ENCODE measurements around the gene OTUD7B. TPM values are rescaled to one million over a fixed set of nuclear protein-coding genes. Genes with fewer than 3 reads are reported as not detected.

OTUD7B gene
- total RNA-seq, 1 donor from 2014 or later: 15.7 TPM

GRCh38 chr1:149916193-149916897 lies 94.2 kb downstream of the OTUD7B start:
- H3K9me3 ChIP-seq (ENCODE audit: control insufficient read depth in 3 of 3, low read length in 3 of 3): no peaks in the 10 kb centered on the region
- no peaks in the 10 kb centered on the region for H3K36me3 ChIP-seq (ENCODE audit: control insufficient read depth in 3 of 3, insufficient read depth in 3 of 3, low read length in 3 of 3)
- H3K27me3 ChIP-seq (ENCODE audit: control insufficient read depth in 3 of 3, insufficient read depth in 3 of 3, low read length in 3 of 3): peaks cover 5 to 16% (median 11%) of the 10 kb centered on the region in 3 donors
- H3K27ac ChIP-seq (ENCODE audit: low read depth, low read length): no peak overlapping the region
- H3K4me1 ChIP-seq (ENCODE audit: control insufficient read depth in 3 of 3, insufficient read depth in 3 of 3, low read length in 3 of 3): no peaks in the 10 kb centered on the region
- H3K4me3 ChIP-seq (ENCODE audit: low read length in 3 of 3): no peak overlapping the region
- H3K9ac ChIP-seq (ENCODE audit: low read depth in 1 of 3, low read length in 3 of 3): no peak overlapping the region

GRCh38 chr1:149915429-149916192 lies 94.9 kb downstream of the OTUD7B start:
- Histone ChIP-seq H3K9ac (ENCODE audit: low read depth in 1 of 3, low read length in 3 of 3) (no peak overlapping the region), H3K9me3 (ENCODE audit: control insufficient read depth in 3 of 3, low read length in 3 of 3) (no peaks in the 10 kb centered on the region), H3K36me3 (ENCODE audit: control insufficient read depth in 3 of 3, insufficient read depth in 3 of 3, low read length in 3 of 3) (no peaks in the 10 kb centered on the region), H3K27ac (ENCODE audit: low read depth, low read length) (no peak overlapping the region), H3K4me1 (ENCODE audit: control insufficient read depth in 3 of 3, insufficient read depth in 3 of 3, low read length in 3 of 3) (no peaks in the 10 kb centered on the region), H3K4me3 (ENCODE audit: low read length in 3 of 3) (no peak overlapping the region), H3K27me3 (ENCODE audit: control insufficient read depth in 3 of 3, insufficient read depth in 3 of 3, low read length in 3 of 3) (peaks cover 5 to 16% (median 11%) of the 10 kb centered on the region in 3 donors)

- Histone ChIP-seq H3K4me1 (ENCODE audit: control insufficient read depth in 3 of 3, insufficient read depth in 3 of 3, low read length in 3 of 3) (no peaks in the 10 kb centered on the region), H3K4me3 (ENCODE audit: low read length in 3 of 3) (no peak overlapping the region), H3K9me3 (ENCODE audit: control insufficient read depth in 3 of 3, low read length in 3 of 3) (no peaks in the 10 kb centered on the region), H3K9ac (ENCODE audit: low read depth in 1 of 3, low read length in 3 of 3) (no peak overlapping the region), H3K27ac (ENCODE audit: low read depth, low read length) (no peak overlapping the region), H3K36me3 (ENCODE audit: control insufficient read depth in 3 of 3, insufficient read depth in 3 of 3, low read length in 3 of 3) (no peaks in the 10 kb centered on the region), H3K27me3 (ENCODE audit: control insufficient read depth in 3 of 3, insufficient read depth in 3 of 3, low read length in 3 of 3) (peaks cover 5 to 19% (median 11%) of the 10 kb centered on the region in 3 donors)
Observed at GRCh38 chr1:149914545-149914944, 96.0 kb downstream of the OTUD7B start.

GRCh38 chr1:149906570-149907075 lies 103.9 kb downstream of the OTUD7B start:
- peaks cover 0 to 2% (median 0%) of the 10 kb centered on the region in 3 donors for H3K36me3 ChIP-seq (ENCODE audit: control insufficient read depth in 3 of 3, insufficient read depth in 3 of 3, low read length in 3 of 3)

GRCh38 chr1:149903836-149904491 lies 106.6 kb downstream of the OTUD7B start:
- H3K27me3 ChIP-seq (ENCODE audit: control insufficient read depth in 3 of 3, insufficient read depth in 3 of 3, low read length in 3 of 3): no peaks in the 10 kb centered on the region
- H3K4me3 ChIP-seq (ENCODE audit: low read length in 3 of 3): no peak overlapping the region
- H3K36me3 ChIP-seq (ENCODE audit: control insufficient read depth in 3 of 3, insufficient read depth in 3 of 3, low read length in 3 of 3): peaks cover 0 to 2% (median 0%) of the 10 kb centered on the region in 3 donors
- H3K4me1 ChIP-seq (ENCODE audit: control insufficient read depth in 3 of 3, insufficient read depth in 3 of 3, low read length in 3 of 3): peaks cover 8 to 14% (median 9%) of the 10 kb centered on the region in 3 donors
- H3K9ac ChIP-seq (ENCODE audit: low read depth in 1 of 3, low read length in 3 of 3): peak overlapping the region in 1 of 3 donors; percentile 8
- no peaks in the 10 kb centered on the region for H3K9me3 ChIP-seq (ENCODE audit: control insufficient read depth in 3 of 3, low read length in 3 of 3)
- H3K27ac ChIP-seq (ENCODE audit: low read depth, low read length): no peak overlapping the region

More at GRCh38 chr1:149906570-149907075, 103.9 kb downstream of the OTUD7B start:
- no peak overlapping the region for H3K9ac ChIP-seq (ENCODE audit: low read depth in 1 of 3, low read length in 3 of 3)
- no peaks in the 10 kb centered on the region for H3K9me3 ChIP-seq (ENCODE audit: control insufficient read depth in 3 of 3, low read length in 3 of 3)
- no peak overlapping the region for H3K27ac ChIP-seq (ENCODE audit: low read depth, low read length)
- H3K4me1 ChIP-seq (ENCODE audit: control insufficient read depth in 3 of 3, insufficient read depth in 3 of 3, low read length in 3 of 3): no peaks in the 10 kb centered on the region
- peaks cover 0 to 3% (median 2%) of the 10 kb centered on the region in 3 donors for H3K27me3 ChIP-seq (ENCODE audit: control insufficient read depth in 3 of 3, insufficient read depth in 3 of 3, low read length in 3 of 3)
- H3K4me3 ChIP-seq (ENCODE audit: low read length in 3 of 3): no peak overlapping the region

GRCh38 chr1:149899460-149900284 lies 110.9 kb downstream of the OTUD7B start, which contains the start of gene BOLA1:
Gene BOLA1 (plus strand): TSS chr1:149899568. CDS start chr1:149900060, 492 bp downstream.
- Histone ChIP-seq H3K9me3 (ENCODE audit: control insufficient read depth in 3 of 3, low read length in 3 of 3) (no peaks in the 10 kb centered on the region), H3K4me3 (ENCODE audit: low read length in 3 of 3) (peak within 1 kb of the TSS; percentile 89 to 96 (median 95)), H3K4me1 (ENCODE audit: control insufficient read depth in 3 of 3, insufficient read depth in 3 of 3, low read length in 3 of 3) (peaks cover 8 to 14% (median 9%) of the 10 kb centered on the region in 3 donors), H3K27me3 (ENCODE audit: control insufficient read depth in 3 of 3, insufficient read depth in 3 of 3, low read length in 3 of 3) (no peaks in the 10 kb centered on the region), H3K9ac (ENCODE audit: low read depth in 1 of 3, low read length in 3 of 3) (peak within 1 kb of the TSS; percentile 90), H3K27ac (ENCODE audit: low read depth, low read length) (peak within 1 kb of the TSS; percentile 73), H3K36me3 (ENCODE audit: control insufficient read depth in 3 of 3, insufficient read depth in 3 of 3, low read length in 3 of 3) (peaks cover 0 to 2% (median 0%) of the 10 kb centered on the region in 3 donors)

- H3K9me3 ChIP-seq (ENCODE audit: control insufficient read depth in 3 of 3, low read length in 3 of 3): no peaks in the 10 kb centered on the region
- H3K27me3 ChIP-seq (ENCODE audit: control insufficient read depth in 3 of 3, insufficient read depth in 3 of 3, low read length in 3 of 3): no peaks in the 10 kb centered on the region
- no peak overlapping the region for H3K4me3 ChIP-seq (ENCODE audit: low read length in 3 of 3)
- peaks cover 8 to 14% (median 9%) of the 10 kb centered on the region in 3 donors for H3K4me1 ChIP-seq (ENCODE audit: control insufficient read depth in 3 of 3, insufficient read depth in 3 of 3, low read length in 3 of 3)
- H3K9ac ChIP-seq (ENCODE audit: low read depth in 1 of 3, low read length in 3 of 3): no peak overlapping the region
- H3K36me3 ChIP-seq (ENCODE audit: control insufficient read depth in 3 of 3, insufficient read depth in 3 of 3, low read length in 3 of 3): no peaks in the 10 kb centered on the region
- no peak overlapping the region for H3K27ac ChIP-seq (ENCODE audit: low read depth, low read length)
Observed at GRCh38 chr1:149896575-149896974, 114.0 kb downstream of the OTUD7B start.

- Histone ChIP-seq H3K4me1 (ENCODE audit: control insufficient read depth in 3 of 3, insufficient read depth in 3 of 3, low read length in 3 of 3) (peaks cover 16 to 21% (median 20%) of the 10 kb centered on the region in 3 donors), H3K36me3 (ENCODE audit: control insufficient read depth in 3 of 3, insufficient read depth in 3 of 3, low read length in 3 of 3) (no peaks in the 10 kb centered on the region), H3K27me3 (ENCODE audit: control insufficient read depth in 3 of 3, insufficient read depth in 3 of 3, low read length in 3 of 3) (no peaks in the 10 kb centered on the region), H3K4me3 (ENCODE audit: low read length in 3 of 3) (peak overlapping the region; percentile 76 to 92 (median 77)), H3K9me3 (ENCODE audit: control insufficient read depth in 3 of 3, low read length in 3 of 3) (no peaks in the 10 kb centered on the region), H3K27ac (ENCODE audit: low read depth, low read length) (peak overlapping the region; percentile 97), H3K9ac (ENCODE audit: low read depth in 1 of 3, low read length in 3 of 3) (peak overlapping the region; percentile 72 to 86 (median 73))
Observed at GRCh38 chr1:149888999-149889289, 121.6 kb downstream of the OTUD7B start.

All from skeletal muscle tissue (tissue), 4 donors.